Right renal cortex interstitium (tissue), 3 donors: ENCODE data around the gene DLG4. TPM values are rescaled to one million over a fixed set of nuclear protein-coding genes. Genes with fewer than 3 reads are reported as not detected.

Experiments
- DNase-seq, 3 donors: peaks; one replicate each; pipeline ENCODE4 v3.0.0-alpha.2; 2013; ENCODE audit warnings: low read depth in 3 of 3, low spot score in 2 of 3
- polyA plus RNA-seq, 3 donors: library from polyadenylated mRNA; unstranded; fragments of 120-200 nt; gene quantifications; one replicate each; pipeline ENCODE4 v1.2.1, GENCODE V29; 2013; ENCODE audit not compliant: insufficient read length in 3 of 3

DLG4 gene
- polyA plus RNA-seq, 3 donors: 22.5 to 25.2 (median 22.8) TPM

GRCh38 chr17:7233701-7234082 is 14.1 kb upstream of the DLG4 start:
- no peak for DNase-seq

- no peak for DNase-seq
These were observed 12.5 kb upstream of the DLG4 start for GRCh38 chr17:7232114-7232513.

GRCh38 chr17:7229504-7229903 is 9.9 kb upstream of the DLG4 start:
- no peak for DNase-seq

GRCh38 chr17:7228920-7229319 is 9.3 kb upstream of the DLG4 start:
- DNase-seq: no peak

GRCh38 chr17:7226721-7227710 is 7.4 kb upstream of the DLG4 start:
- DNase-seq: no peak

- no peak for DNase-seq
These were observed 6.2 kb upstream of the DLG4 start for GRCh38 chr17:7225711-7226331.

GRCh38 chr17:7224661-7225111 is 5.0 kb upstream of the DLG4 start:
- no peak for DNase-seq

- no peak for DNase-seq
These were observed 4.5 kb upstream of the DLG4 start for GRCh38 chr17:7224110-7224509.

GRCh38 chr17:7223375-7223774 is 3.7 kb upstream of the DLG4 start:
- DNase-seq: no peak

GRCh38 chr17:7222972-7223292 is 3.3 kb upstream of the DLG4 start:
- no peak for DNase-seq

- no peak for DNase-seq
These were observed 2.7 kb upstream of the DLG4 start for GRCh38 chr17:7222093-7222971.

- no peak for DNase-seq
These were observed 1.8 kb upstream of the DLG4 start for GRCh38 chr17:7221278-7222092.

GRCh38 chr17:7220593-7221277 is 1.1 kb upstream of the DLG4 start:
- no peak for DNase-seq

GRCh38 chr17:7219229-7219811 is 316 bp downstream of the DLG4 start:
- no peak for DNase-seq

GRCh38 chr17:7218758-7219157 is 878 bp downstream of the DLG4 start:
- no peak for DNase-seq

- no peak for DNase-seq
These were observed 1.5 kb downstream of the DLG4 start for GRCh38 chr17:7218166-7218565.

GRCh38 chr17:7217113-7217987 is 2.3 kb downstream of the DLG4 start:
- no peak for DNase-seq
